GM12878 (cell line): Measurements from ENCODE around the gene TNFSF13. TPM values are rescaled to one million over a fixed set of nuclear protein-coding genes. Genes with fewer than 3 reads are reported as not detected.

Experiments
- ATAC-seq: fragments of 200-7000 bp; cut with Tn5 transposase; 3 replicates; pipeline ENCODE4 v1.9.1; 2020; ENCODE audit warnings: mild to moderate bottlenecking, moderate library complexity
- BruUV-seq: library from RNA; stranded (reverse); fragments of 400-500 nt; replicated peaks from 2 replicates; lab custom pipeline; 2021; lab: Mats Ljungman, UMichigan
- CTCF ChIA-PET: fragments of 300-600 bp; sonication (Branson Sonifier 250); formaldehyde crosslinking; extraction: SDS; loops from one replicate; lab custom pipeline; 2021; ENCODE audit warnings: inconsistent platforms; lab: Yijun Ruan, JAX
- POLR2A ChIA-PET: fragments of 350-600 bp; formaldehyde crosslinking; extraction: SDS; loops from one replicate; lab custom pipeline; 2021; ENCODE audit warnings: inconsistent platforms; lab: Charles Lee
- RAD21 ChIA-PET: fragments of 300-600 bp; sonication (Branson Sonifier 250); formaldehyde crosslinking; loops from one replicate; lab custom pipeline; 2023; ENCODE audit warnings: antibody characterized with exemption; ENCODE audit not compliant: unreplicated experiment; lab: Charles Lee
- SMC1A ChIA-PET: fragments of 300-600 bp; sonication (Branson Sonifier 250); formaldehyde crosslinking; loops from one replicate; lab custom pipeline; 2023; ENCODE audit not compliant: unreplicated experiment, uncharacterized antibody; lab: Charles Lee
- DNase-seq: peaks from one replicate; pipeline ENCODE4 v3.0.0-alpha.2; 2011; ENCODE audit warnings: low read depth, low spot score
- FAIRE-seq: peaks from 3 replicates; lab custom pipeline; 2011; peaks lifted over from hg19 to GRCh38; lab: Jason Lieb, UNC
- H2AFZ ChIP-seq: 2 replicates; pipeline ENCODE4 v1.6.0; 2011; ENCODE audit warnings: low read depth, low read length, control low read depth; ENCODE audit not compliant: control insufficient read depth
- H3K27ac ChIP-seq: 2 replicates; pipeline ENCODE4 v1.5.1; 2011; ENCODE audit warnings: control low read depth; ENCODE audit not compliant: control insufficient read depth, insufficient read depth
- H3K27me3 ChIP-seq, 2 experiments: replicated peaks in 1 of 2; 2 replicates each; pipeline versions ENCODE4 v1.6.0 to v1.6.1; 2011; ENCODE audit warnings: low read length in 1 of 2; ENCODE audit not compliant: control insufficient read depth in 2 of 2, insufficient read depth in 2 of 2
- H3K36me3 ChIP-seq, 2 experiments: 2 replicates each; pipeline ENCODE4 v1.5.1; 2011; ENCODE audit warnings: low read length in 1 of 2; ENCODE audit not compliant: control insufficient read depth in 2 of 2, insufficient read depth in 2 of 2
- H3K4me1 ChIP-seq: 2 replicates; pipeline ENCODE4 v1.6.1; 2011; ENCODE audit warnings: mild to moderate bottlenecking, low read length, moderate library complexity, mixed read lengths; ENCODE audit not compliant: control insufficient read depth, insufficient read depth
- H3K4me2 ChIP-seq: 2 replicates; pipeline ENCODE4 v1.6.0; 2011; ENCODE audit warnings: control low read depth; ENCODE audit not compliant: control insufficient read depth, insufficient read depth
- H3K4me3 ChIP-seq: fragments of 200-600 bp; sonication (generic); 2 replicates; pipeline ENCODE4 v1.5.1; 2016
- H3K79me2 ChIP-seq: 2 replicates; pipeline ENCODE4 v1.6.0; 2011; ENCODE audit warnings: low read length; ENCODE audit not compliant: control insufficient read depth, insufficient read depth
- H3K9ac ChIP-seq: 2 replicates; pipeline ENCODE4 v1.8.0; 2011; ENCODE audit warnings: low read length, control low read depth, mixed read lengths; ENCODE audit not compliant: control insufficient read depth, insufficient read depth
- H3K9me3 ChIP-seq: replicated peaks from 3 replicates; pipeline ENCODE4 v1.5.1; 2011; ENCODE audit warnings: mild to moderate bottlenecking, low read length; ENCODE audit not compliant: control insufficient read depth, insufficient read depth
- H4K20me1 ChIP-seq: 2 replicates; pipeline ENCODE4 v1.6.0; 2011; ENCODE audit not compliant: control insufficient read depth, insufficient read depth
- CUX1 ChIP-seq: IDR thresholded peaks from 2 replicates; pipeline ENCODE4 v1.6.1; 2012; ENCODE audit warnings: improper control_type of control experiment, low read depth, low read length; ENCODE audit not compliant: insufficient replicate concordance
- GATAD2B ChIP-seq: fragments of 450-650 bp; conservative IDR thresholded peaks from 2 replicates; pipeline ENCODE4 v1.6.1; 2017; ENCODE audit warnings: low read depth, mild to moderate bottlenecking, moderate library complexity
- HDGF ChIP-seq: fragments of 450-650 bp; IDR thresholded peaks from 2 replicates; pipeline ENCODE4 v1.6.1; 2016; ENCODE audit warnings: antibody characterized with exemption
- STAT1 ChIP-seq: fragments of 450-650 bp; conservative IDR thresholded peaks from 2 replicates; pipeline ENCODE4 v1.6.1; 2014; ENCODE audit warnings: antibody characterized with exemption, mild to moderate bottlenecking
- USF2 ChIP-seq: IDR thresholded peaks from 2 replicates; pipeline ENCODE4 v1.6.1; 2011; ENCODE audit warnings: low read depth, low read length, improper control_type of control experiment, borderline replicate concordance
- WRNIP1 ChIP-seq: IDR thresholded peaks from 2 replicates; pipeline ENCODE4 v1.6.1; 2011; ENCODE audit warnings: low read depth, low read length, improper control_type of control experiment, borderline replicate concordance
- WGBS: methylation state at CpG from one replicate; pipeline ENCODE4 v1.1.6; 2016; ENCODE audit warnings: low lambda C conversion rate; ENCODE audit not compliant: insufficient replicate concordance, insufficient coverage; ENCODE audit errors: missing lambda C conversion rate; 5-methylcytosine and 5-hydroxymethylcytosine counted together
- in situ Hi-C: fragments of 300-500 bp; cut with MboI; formaldehyde crosslinking; loops from 9 replicates; pipeline ENCODE4 v1.14.3; 2018; ENCODE audit warnings: mixed read lengths
- intact Hi-C: fragments of 100-400 bp; cut with micrococcal nuclease; formaldehyde crosslinking; loops from one replicate; pipeline ENCODE4 v1.14.2; 2022; ENCODE audit not compliant: unreplicated experiment
- polyA plus RNA-seq, 11 experiments: library from polyadenylated mRNA; depleted of rRNA in 4 of 11; unstranded in 6 of 11; stranded (reverse) in 5 of 11; fragments of >200 nt; fragmentation: Nextera tagmentation in 4 of 11; fragmentation: Illumina TruSeq in 1 of 11; extraction: Ambion mirVana in 4 of 11; extraction: Trizol in 1 of 11; gene quantifications; 1 replicate in 1 of 11; 2 replicates in 10 of 11; pipeline versions ENCODE4 v1.2.1 to v1.2.3, GENCODE V29; 2011 to 2016; ENCODE audit warnings: inconsistent platforms in 2 of 11, missing spikeins in 2 of 11, low read depth in 1 of 11
- total RNA-seq, 4 experiments: library from RNA; depleted of rRNA in 3 of 4; stranded (reverse); fragments of >200 nt in 3 of 4; fragmentation: Illumina TruSeq in 1 of 4; extraction: Trizol in 1 of 4; gene quantifications; 2 replicates each; pipeline versions ENCODE4 v1.2.1 to v1.2.3, GENCODE V29; 2013 to 2021
- TF ChIP-seq, protein P1 (sequence below): fragments of 450-650 bp; IDR thresholded peaks from 2 replicates; pipeline ENCODE4 v1.6.1; 2017; ENCODE audit warnings: low read depth, mild to moderate bottlenecking, moderate library complexity

TNFSF13 gene
- total and polyA plus RNA-seq, 10 of the 15 experiments (the other 5 are each of a cell fraction or from before 2014, with no cell fraction given) = 0.56 to 14.6 (median 9.7) TPM

DNA sequence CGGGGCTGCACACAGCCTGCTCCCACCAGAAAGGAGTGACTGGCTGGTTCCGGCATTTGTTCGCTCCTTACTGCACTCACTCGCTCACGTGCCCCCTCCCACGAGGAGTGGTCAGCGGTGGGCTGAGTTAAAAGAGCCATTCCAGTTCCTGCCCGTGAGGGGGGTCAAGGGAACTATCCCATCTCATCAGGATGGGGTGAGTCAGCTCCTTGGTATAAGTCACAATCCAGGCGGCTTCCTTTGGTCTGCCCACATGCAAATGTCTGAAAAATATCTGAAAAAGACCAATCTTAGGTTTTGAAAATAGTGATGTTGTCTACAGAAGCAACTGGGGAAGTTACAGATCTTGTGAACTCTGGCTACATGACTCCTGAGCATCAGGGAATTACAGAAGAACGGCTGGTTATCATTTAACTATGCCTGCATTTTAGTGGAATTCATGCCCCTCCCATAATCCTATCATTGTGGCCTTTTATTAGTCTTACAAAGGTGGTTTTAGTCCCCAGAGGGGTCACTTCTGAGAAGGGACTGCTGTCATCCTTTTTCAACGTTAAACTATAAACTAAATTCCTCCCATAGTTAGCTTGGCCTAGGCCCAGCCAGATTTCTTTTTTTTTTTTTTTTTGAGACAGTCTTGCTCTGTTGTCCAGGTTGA lies 19.5 kb upstream of the TNFSF13 start:
- WGBS = 44% methylated on average over 10 of the region's 11 CpGs
- Histone ChIP-seq H3K4me1 (peaks cover 5% of the 10 kb centered on the region; the same call in 1 of the 2 replicates), H3K27ac (no peak overlapping the region), H2AFZ (no peak overlapping the region), H3K9me3 (peaks cover 8% of the 10 kb centered on the region; the same call in 2 of the 3 replicates), H3K36me3 (no peaks in the 10 kb centered on the region), H3K4me3 (no peak overlapping the region), H3K79me2 (no peaks in the 10 kb centered on the region), H3K4me2 (no peak overlapping the region), H4K20me1 (no peaks in the 10 kb centered on the region)
- ChIA-PET SMC1A (no interaction called here), CTCF (interaction anchor here (0.9 kb wide), 1 partner anchor 23 kb away, joined by 3 read pairs; no protein-coding TSS in a partner anchor), POLR2A (no interaction called here)
- no peak for DNase-seq
- no peak for FAIRE-seq
- in situ Hi-C loops = no loop called here
- no TSS peak for BruUV-seq
- no peak for TF ChIP-seq GATAD2B
- TF ChIP-seq WRNIP1 = no peak
- TF ChIP-seq, protein P1, sequence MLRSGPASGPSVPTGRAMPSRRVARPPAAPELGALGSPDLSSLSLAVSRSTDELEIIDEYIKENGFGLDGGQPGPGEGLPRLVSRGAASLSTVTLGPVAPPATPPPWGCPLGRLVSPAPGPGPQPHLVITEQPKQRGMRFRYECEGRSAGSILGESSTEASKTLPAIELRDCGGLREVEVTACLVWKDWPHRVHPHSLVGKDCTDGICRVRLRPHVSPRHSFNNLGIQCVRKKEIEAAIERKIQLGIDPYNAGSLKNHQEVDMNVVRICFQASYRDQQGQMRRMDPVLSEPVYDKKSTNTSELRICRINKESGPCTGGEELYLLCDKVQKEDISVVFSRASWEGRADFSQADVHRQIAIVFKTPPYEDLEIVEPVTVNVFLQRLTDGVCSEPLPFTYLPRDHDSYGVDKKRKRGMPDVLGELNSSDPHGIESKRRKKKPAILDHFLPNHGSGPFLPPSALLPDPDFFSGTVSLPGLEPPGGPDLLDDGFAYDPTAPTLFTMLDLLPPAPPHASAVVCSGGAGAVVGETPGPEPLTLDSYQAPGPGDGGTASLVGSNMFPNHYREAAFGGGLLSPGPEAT = no peak
- no peak for TF ChIP-seq USF2
- TF ChIP-seq HDGF = no peak
- TF ChIP-seq CUX1 = no peak
- TF ChIP-seq STAT1 = no peak
- TF ChIP-seq, all 136 proteins: peak for 0
- H3K27me3 ChIP-seq = no peaks in the 10 kb centered on the region
- intact Hi-C loops = no loop called here
- no peak for ATAC-seq
- no peak overlapping the region for H3K9ac ChIP-seq
- RAD21 ChIA-PET = no interaction called here
